ENCODE data around the gene DYNC1I1.

DYNC1I1 gene

GRCh38 chr7:95910341-95910740 is 138.0 kb downstream of the DYNC1I1 start:
- Histone ChIP-seq H3K9ac (ENCODE audit: low read depth, low read length, poor library complexity, severe bottlenecking) (no peak overlapping the region), H2AFZ (ENCODE audit: low read length) (no peak overlapping the region), H3K4me3 (ENCODE audit: low read length, poor library complexity, severe bottlenecking) (no peak overlapping the region), H3K79me2 (ENCODE audit: insufficient read depth, low read length) (no peaks in the 10 kb centered on the region), H3K36me3 (ENCODE audit: insufficient read depth, low read length) (no peaks in the 10 kb centered on the region), H3K4me2 (ENCODE audit: low read depth, low read length, poor library complexity, severe bottlenecking) (no peak overlapping the region), H3F3A (ENCODE audit: low read depth) (no peaks in the 10 kb centered on the region), H3K27me3 (ENCODE audit: insufficient read depth, low read length, poor library complexity, severe bottlenecking) (no peaks in the 10 kb centered on the region), H3K9me2 (replicated peaks; ENCODE audit: low read depth, low read length) (no peaks in the 10 kb centered on the region), H3K4me1 (ENCODE audit: insufficient read depth, low read length, poor library complexity, severe bottlenecking) (no peaks in the 10 kb centered on the region), H3K9me3 (ENCODE audit: insufficient read depth, low read depth, low read length) (no peaks in the 10 kb centered on the region), H4K20me1 (ENCODE audit: insufficient read depth, low read length, poor library complexity, severe bottlenecking) (no peaks in the 10 kb centered on the region)
- TF ChIP-seq EZH2phosphoT487 (IDR thresholded peaks at IDR 0.05; ENCODE audit: borderline replicate concordance) = no peak
- TF ChIP-seq, protein P1, sequence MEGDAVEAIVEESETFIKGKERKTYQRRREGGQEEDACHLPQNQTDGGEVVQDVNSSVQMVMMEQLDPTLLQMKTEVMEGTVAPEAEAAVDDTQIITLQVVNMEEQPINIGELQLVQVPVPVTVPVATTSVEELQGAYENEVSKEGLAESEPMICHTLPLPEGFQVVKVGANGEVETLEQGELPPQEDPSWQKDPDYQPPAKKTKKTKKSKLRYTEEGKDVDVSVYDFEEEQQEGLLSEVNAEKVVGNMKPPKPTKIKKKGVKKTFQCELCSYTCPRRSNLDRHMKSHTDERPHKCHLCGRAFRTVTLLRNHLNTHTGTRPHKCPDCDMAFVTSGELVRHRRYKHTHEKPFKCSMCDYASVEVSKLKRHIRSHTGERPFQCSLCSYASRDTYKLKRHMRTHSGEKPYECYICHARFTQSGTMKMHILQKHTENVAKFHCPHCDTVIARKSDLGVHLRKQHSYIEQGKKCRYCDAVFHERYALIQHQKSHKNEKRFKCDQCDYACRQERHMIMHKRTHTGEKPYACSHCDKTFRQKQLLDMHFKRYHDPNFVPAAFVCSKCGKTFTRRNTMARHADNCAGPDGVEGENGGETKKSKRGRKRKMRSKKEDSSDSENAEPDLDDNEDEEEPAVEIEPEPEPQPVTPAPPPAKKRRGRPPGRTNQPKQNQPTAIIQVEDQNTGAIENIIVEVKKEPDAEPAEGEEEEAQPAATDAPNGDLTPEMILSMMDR (conservative IDR thresholded peaks at IDR 0.05; ENCODE audit: low read length) = no peak

GRCh38 chr7:95915731-95916130 is 143.4 kb downstream of the DYNC1I1 start:
- no peaks in the 10 kb centered on the region for H4K20me1 ChIP-seq (ENCODE audit: insufficient read depth, low read length, poor library complexity, severe bottlenecking)
- no peak for TF ChIP-seq EZH2phosphoT487 (IDR thresholded peaks at IDR 0.05; ENCODE audit: borderline replicate concordance)
- TF ChIP-seq, protein P1 (conservative IDR thresholded peaks at IDR 0.05; ENCODE audit: low read length) = no peak
- no peaks in the 10 kb centered on the region for H3K9me3 ChIP-seq (ENCODE audit: insufficient read depth, low read depth, low read length)
- no peaks in the 10 kb centered on the region for H3K79me2 ChIP-seq (ENCODE audit: insufficient read depth, low read length)
- no peaks in the 10 kb centered on the region for H3K4me1 ChIP-seq (ENCODE audit: insufficient read depth, low read length, poor library complexity, severe bottlenecking)
- no peaks in the 10 kb centered on the region for H3K9me2 ChIP-seq (replicated peaks; ENCODE audit: low read depth, low read length)
- peak overlapping the region; percentile 25 for H3K9ac ChIP-seq (ENCODE audit: low read depth, low read length, poor library complexity, severe bottlenecking)
- H3K36me3 ChIP-seq (ENCODE audit: insufficient read depth, low read length) = no peaks in the 10 kb centered on the region
- H3K4me2 ChIP-seq (ENCODE audit: low read depth, low read length, poor library complexity, severe bottlenecking) = peak overlapping the region; percentile 77
- no peaks in the 10 kb centered on the region for H3K27me3 ChIP-seq (ENCODE audit: insufficient read depth, low read length, poor library complexity, severe bottlenecking)
- H3K4me3 ChIP-seq (ENCODE audit: low read length, poor library complexity, severe bottlenecking) = peak overlapping the region; percentile 67
- H2AFZ ChIP-seq (ENCODE audit: low read length) = peak overlapping the region; percentile 96; the same call in 1 of the 2 replicates
- H3F3A ChIP-seq (ENCODE audit: low read depth) = no peaks in the 10 kb centered on the region

- Histone ChIP-seq H3K79me2 (ENCODE audit: insufficient read depth, low read length) (no peaks in the 10 kb centered on the region), H2AFZ (ENCODE audit: low read length) (peak overlapping the region; percentile 96; the same call in 1 of the 2 replicates), H3K4me1 (ENCODE audit: insufficient read depth, low read length, poor library complexity, severe bottlenecking) (no peaks in the 10 kb centered on the region), H3K9me2 (replicated peaks; ENCODE audit: low read depth, low read length) (no peaks in the 10 kb centered on the region), H3K4me2 (ENCODE audit: low read depth, low read length, poor library complexity, severe bottlenecking) (peak overlapping the region; percentile 77), H3K9me3 (ENCODE audit: insufficient read depth, low read depth, low read length) (no peaks in the 10 kb centered on the region), H3K4me3 (ENCODE audit: low read length, poor library complexity, severe bottlenecking) (peak overlapping the region; percentile 67), H3K36me3 (ENCODE audit: insufficient read depth, low read length) (no peaks in the 10 kb centered on the region), H3K27me3 (ENCODE audit: insufficient read depth, low read length, poor library complexity, severe bottlenecking) (no peaks in the 10 kb centered on the region), H3F3A (ENCODE audit: low read depth) (no peaks in the 10 kb centered on the region), H3K9ac (ENCODE audit: low read depth, low read length, poor library complexity, severe bottlenecking) (peak overlapping the region; percentile 25), H4K20me1 (ENCODE audit: insufficient read depth, low read length, poor library complexity, severe bottlenecking) (no peaks in the 10 kb centered on the region)
- TF ChIP-seq EZH2phosphoT487 (IDR thresholded peaks at IDR 0.05; ENCODE audit: borderline replicate concordance) = no peak
- TF ChIP-seq, protein P1 (conservative IDR thresholded peaks at IDR 0.05; ENCODE audit: low read length) = peak; percentile 99
These were observed 144.4 kb downstream of the DYNC1I1 start for GRCh38 chr7:95916573-95917297.

All from Loucy (cell line).